IPS-20b (cell line): Measurements from ENCODE around the gene DRAXIN.
"Not testable (repeated sequence)": the region's sequence is repeated elsewhere in the genome, so short reads cannot be mapped to it uniquely, and the experiment has no call there.

Experiments used
- H3K27ac ChIP-seq: one replicate; pipeline ENCODE4 v1.5.1; 2013; ENCODE audit warnings: low read length
- H3K27me3 ChIP-seq: 2 replicates; pipeline ENCODE4 v1.6.1; 2013; ENCODE audit warnings: mild to moderate bottlenecking, low read length, inconsistent platforms; ENCODE audit not compliant: insufficient read depth
- H3K36me3 ChIP-seq: 2 replicates; pipeline ENCODE4 v1.6.1; 2013; ENCODE audit warnings: low read depth, mild to moderate bottlenecking, inconsistent platforms, low read length, moderate library complexity; ENCODE audit not compliant: insufficient read depth
- H3K4me1 ChIP-seq: 2 replicates; pipeline ENCODE4 v1.6.1; 2013; ENCODE audit warnings: mild to moderate bottlenecking, control low read depth, inconsistent platforms, low read length, moderate library complexity; ENCODE audit not compliant: insufficient read depth
- H3K4me3 ChIP-seq: 2 replicates; pipeline ENCODE4 v1.5.1; 2013; ENCODE audit warnings: mild to moderate bottlenecking, low read length, inconsistent platforms
- H3K9ac ChIP-seq: 2 replicates; pipeline ENCODE4 v1.6.1; 2013; ENCODE audit warnings: low read depth, mild to moderate bottlenecking, inconsistent platforms, low read length, moderate library complexity
- H3K9me3 ChIP-seq: 2 replicates; pipeline ENCODE4 v1.6.1; 2013; ENCODE audit warnings: mild to moderate bottlenecking, low read depth, low read length, inconsistent platforms; ENCODE audit not compliant: insufficient read depth

DRAXIN gene, protein sequence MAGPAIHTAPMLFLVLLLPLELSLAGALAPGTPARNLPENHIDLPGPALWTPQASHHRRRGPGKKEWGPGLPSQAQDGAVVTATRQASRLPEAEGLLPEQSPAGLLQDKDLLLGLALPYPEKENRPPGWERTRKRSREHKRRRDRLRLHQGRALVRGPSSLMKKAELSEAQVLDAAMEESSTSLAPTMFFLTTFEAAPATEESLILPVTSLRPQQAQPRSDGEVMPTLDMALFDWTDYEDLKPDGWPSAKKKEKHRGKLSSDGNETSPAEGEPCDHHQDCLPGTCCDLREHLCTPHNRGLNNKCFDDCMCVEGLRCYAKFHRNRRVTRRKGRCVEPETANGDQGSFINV

GRCh38 chr1:11691302-11691914, at the start of gene DRAXIN:
TSS of gene DRAXIN (plus strand) at chr1:11691710. CDS start at chr1:11706259, 14,549 bp downstream.
- H3K4me3 ChIP-seq = peak within 1 kb of the TSS; percentile 88
- H3K9me3 ChIP-seq = no peaks in the 10 kb centered on the region
- H3K4me1 ChIP-seq = peaks cover 15% of the 10 kb centered on the region; the same call in 1 of the 2 replicates
- H3K9ac ChIP-seq = peak within 1 kb of the TSS; percentile 97
- peak within 1 kb of the TSS; percentile 72 for H3K27ac ChIP-seq
- peaks cover 8% of the 10 kb centered on the region; the same call in 1 of the 2 replicates for H3K36me3 ChIP-seq
- H3K27me3 ChIP-seq = peaks cover 15% of the 10 kb centered on the region; the same call in 1 of the 2 replicates

DNA sequence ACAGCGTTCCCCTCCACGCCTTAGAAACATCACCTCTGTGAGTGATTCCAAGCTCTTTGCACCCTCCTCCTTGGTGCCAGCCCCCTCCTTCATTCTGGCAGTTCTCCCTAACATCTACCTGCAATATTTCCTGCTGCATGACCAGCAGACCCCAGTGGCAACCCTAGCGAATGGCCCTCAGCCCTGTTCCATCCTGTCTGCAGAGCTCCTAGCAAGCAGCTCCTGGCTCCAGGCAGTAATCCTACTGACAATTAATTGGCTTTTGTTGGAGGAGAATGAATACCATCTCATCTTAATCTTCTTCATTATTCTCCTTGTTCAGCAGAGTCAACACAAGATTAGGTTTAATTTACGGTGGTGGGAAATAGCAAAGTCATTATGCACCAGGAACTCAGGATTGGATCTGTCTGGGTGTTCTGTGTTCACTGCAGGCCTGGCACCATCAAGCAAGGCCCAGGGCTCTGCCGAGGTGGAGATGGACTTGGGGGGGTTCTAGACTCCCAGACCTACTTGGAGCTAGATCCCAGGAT, 49.7 kb upstream of the DRAXIN start:
- no peak overlapping the region for H3K27ac ChIP-seq
- H3K27me3 ChIP-seq = no peaks in the 10 kb centered on the region
- no peak overlapping the region for H3K9ac ChIP-seq
- H3K36me3 ChIP-seq = no peaks in the 10 kb centered on the region
- H3K4me3 ChIP-seq = no peak overlapping the region
- H3K4me1 ChIP-seq = no peaks in the 10 kb centered on the region
- no peaks in the 10 kb centered on the region for H3K9me3 ChIP-seq

- not testable (repeated sequence) for H3K27ac ChIP-seq, H3K4me1 ChIP-seq, H3K36me3 ChIP-seq, H3K27me3 ChIP-seq, H3K4me3 ChIP-seq, H3K9me3 ChIP-seq, H3K9ac ChIP-seq
These were observed 49.0 kb upstream of the DRAXIN start for GRCh38 chr1:11642418-11643017.

GRCh38 chr1:11643782-11644181, 47.7 kb upstream of the DRAXIN start:
- peaks cover 7% of the 10 kb centered on the region; the same call in 1 of the 2 replicates for H3K27me3 ChIP-seq
- H3K9ac ChIP-seq = no peak overlapping the region
- no peaks in the 10 kb centered on the region for H3K9me3 ChIP-seq
- H3K4me1 ChIP-seq = peaks cover 3% of the 10 kb centered on the region; the same call in 1 of the 2 replicates
- H3K4me3 ChIP-seq = no peak overlapping the region
- H3K27ac ChIP-seq = no peak overlapping the region
- no peaks in the 10 kb centered on the region for H3K36me3 ChIP-seq

GRCh38 chr1:11645270-11645669, 46.2 kb upstream of the DRAXIN start:
- no peaks in the 10 kb centered on the region for H3K9me3 ChIP-seq
- H3K27me3 ChIP-seq = peaks cover 18% of the 10 kb centered on the region
- no peak overlapping the region for H3K27ac ChIP-seq
- H3K4me1 ChIP-seq = peaks cover 3% of the 10 kb centered on the region; the same call in 1 of the 2 replicates
- H3K9ac ChIP-seq = no peak overlapping the region
- H3K4me3 ChIP-seq = no peak overlapping the region
- no peaks in the 10 kb centered on the region for H3K36me3 ChIP-seq

GRCh38 chr1:11645670-11646265, 45.7 kb upstream of the DRAXIN start:
- H3K9me3 ChIP-seq = no peaks in the 10 kb centered on the region
- peaks cover 5% of the 10 kb centered on the region; the same call in 1 of the 2 replicates for H3K4me1 ChIP-seq
- H3K36me3 ChIP-seq = no peaks in the 10 kb centered on the region
- H3K9ac ChIP-seq = no peak overlapping the region
- no peak overlapping the region for H3K27ac ChIP-seq
- peaks cover 23% of the 10 kb centered on the region for H3K27me3 ChIP-seq
- H3K4me3 ChIP-seq = no peak overlapping the region

GRCh38 chr1:11646317-11646716, 45.2 kb upstream of the DRAXIN start:
- Histone ChIP-seq H3K4me3 (no peak overlapping the region), H3K4me1 (peaks cover 10% of the 10 kb centered on the region; the same call in 1 of the 2 replicates), H3K9me3 (no peaks in the 10 kb centered on the region), H3K9ac (no peak overlapping the region), H3K36me3 (no peaks in the 10 kb centered on the region), H3K27ac (no peak overlapping the region), H3K27me3 (peaks cover 28% of the 10 kb centered on the region)

- Histone ChIP-seq H3K9ac (no peak overlapping the region), H3K4me1 (peaks cover 10% of the 10 kb centered on the region; the same call in 1 of the 2 replicates), H3K27ac (no peak overlapping the region), H3K36me3 (no peaks in the 10 kb centered on the region), H3K4me3 (no peak overlapping the region), H3K27me3 (peaks cover 38% of the 10 kb centered on the region), H3K9me3 (no peaks in the 10 kb centered on the region)
These were observed 44.2 kb upstream of the DRAXIN start for GRCh38 chr1:11647333-11647732.

- no peaks in the 10 kb centered on the region for H3K36me3 ChIP-seq
- H3K4me1 ChIP-seq = peaks cover 15% of the 10 kb centered on the region
- no peaks in the 10 kb centered on the region for H3K9me3 ChIP-seq
- H3K27me3 ChIP-seq = peaks cover 46% of the 10 kb centered on the region
- no peak overlapping the region for H3K4me3 ChIP-seq
- H3K9ac ChIP-seq = no peak overlapping the region; the same call in 1 of the 2 replicates
- no peak overlapping the region for H3K27ac ChIP-seq
These were observed 43.5 kb upstream of the DRAXIN start for GRCh38 chr1:11648039-11648438.

GRCh38 chr1:11648732-11649158, 42.8 kb upstream of the DRAXIN start:
- H3K4me3 ChIP-seq = peak overlapping the region; percentile 35; the same call in 1 of the 2 replicates
- no peak overlapping the region for H3K27ac ChIP-seq
- peaks cover 15% of the 10 kb centered on the region for H3K4me1 ChIP-seq
- no peak overlapping the region; the same call in 1 of the 2 replicates for H3K9ac ChIP-seq
- H3K9me3 ChIP-seq = no peaks in the 10 kb centered on the region
- peaks cover 53% of the 10 kb centered on the region for H3K27me3 ChIP-seq
- no peaks in the 10 kb centered on the region for H3K36me3 ChIP-seq

GRCh38 chr1:11649237-11649623, 42.3 kb upstream of the DRAXIN start:
- Histone ChIP-seq H3K9me3 (no peaks in the 10 kb centered on the region), H3K27me3 (peaks cover 56% of the 10 kb centered on the region), H3K27ac (no peak overlapping the region), H3K36me3 (no peaks in the 10 kb centered on the region), H3K9ac (no peak overlapping the region), H3K4me1 (peaks cover 15% of the 10 kb centered on the region), H3K4me3 (no peak overlapping the region)
